HG03439 (cell line): ENCODE measurements around the gene VPS8.
"Not testable (repeated sequence)": the region's sequence is repeated elsewhere in the genome, so short reads cannot be mapped to it uniquely, and the experiment has no call there.

Experiments
- ATAC-seq: cut with Tn5 transposase; IDR thresholded peaks from one replicate; pipeline ENCODE4 v1.9.1; 2021; ENCODE audit warnings: mild to moderate bottlenecking, moderate library complexity; ENCODE audit not compliant: unreplicated experiment

The VPS8 gene

DNA sequence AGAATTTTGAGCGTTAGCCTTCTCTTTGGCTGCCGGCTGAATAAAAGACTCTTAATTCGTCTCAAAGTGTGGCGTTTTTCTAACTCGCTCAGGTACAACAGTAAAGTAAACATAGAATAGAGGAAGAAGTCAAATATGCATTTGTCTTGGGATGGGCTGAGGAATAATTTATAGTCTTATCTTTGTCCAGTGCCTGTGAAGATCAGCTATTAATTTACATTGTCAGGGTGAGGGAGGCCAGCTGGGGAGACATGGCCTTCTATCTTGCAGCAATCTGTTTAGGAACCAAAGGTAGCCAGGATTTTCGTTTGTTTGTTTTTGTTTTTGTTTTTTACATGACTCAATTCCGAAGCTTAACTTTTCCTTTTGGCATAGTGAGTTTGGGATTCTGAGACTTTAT, 100.2 kb downstream of the VPS8 start:
- ATAC-seq: no peak

DNA sequence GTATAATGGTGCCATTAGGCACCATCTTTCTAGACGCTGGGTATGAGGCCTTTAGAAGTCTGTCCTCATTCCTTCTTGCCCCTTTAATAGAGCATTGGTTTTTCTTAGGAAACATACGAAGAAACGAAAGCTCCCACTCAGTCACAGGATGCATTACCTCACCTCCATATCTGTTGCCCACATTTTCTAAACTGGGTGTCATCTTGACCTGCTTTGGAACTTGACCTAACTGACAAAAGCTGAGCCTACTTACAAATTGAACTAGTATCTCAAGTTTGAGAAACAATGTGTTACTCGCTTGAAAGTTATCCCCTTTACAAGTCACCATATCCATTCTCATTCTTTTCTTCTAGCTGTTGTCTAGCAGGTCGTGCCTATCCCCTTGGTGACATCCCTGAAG, 102.7 kb downstream of the VPS8 start:
- ATAC-seq: no peak

DNA sequence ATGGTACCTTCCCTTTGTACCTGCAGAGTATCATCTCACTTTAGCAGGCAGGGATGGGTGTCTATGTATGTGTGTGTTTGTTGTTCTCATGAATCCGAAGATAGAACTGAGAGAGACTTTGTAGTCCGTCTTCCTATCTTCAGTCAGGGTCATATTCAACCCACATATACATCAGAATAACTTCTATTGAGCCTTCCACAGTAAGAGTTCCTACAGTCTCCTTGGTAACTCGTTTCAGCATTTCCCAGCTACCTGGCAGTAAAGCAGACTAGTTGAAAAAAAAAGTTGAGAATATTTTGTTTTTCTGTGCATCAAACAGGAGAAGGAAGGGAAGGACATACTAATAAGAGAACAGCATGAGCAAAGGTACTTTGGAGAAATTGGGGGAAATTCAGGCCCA, 106.8 kb downstream of the VPS8 start:
- ATAC-seq: no peak

DNA sequence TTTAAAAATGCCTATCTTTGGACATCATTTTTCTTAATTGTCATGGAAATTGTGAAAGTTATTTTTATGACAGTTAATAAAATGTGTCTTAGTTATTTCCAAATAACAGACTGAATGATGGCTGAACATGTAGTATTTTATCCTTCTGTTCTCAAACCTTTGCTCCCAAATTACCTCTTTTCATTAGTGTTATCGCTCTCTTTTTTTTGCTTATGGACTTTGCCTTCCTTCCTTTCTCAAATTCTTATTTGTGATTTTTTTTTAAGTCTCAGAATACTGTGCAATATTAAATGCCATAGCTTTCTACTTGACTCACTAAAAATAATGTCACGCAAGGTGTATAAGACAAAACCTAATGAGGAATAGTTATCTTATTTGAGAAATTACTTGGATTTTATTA, 107.7 kb downstream of the VPS8 start:
- ATAC-seq: no peak

DNA sequence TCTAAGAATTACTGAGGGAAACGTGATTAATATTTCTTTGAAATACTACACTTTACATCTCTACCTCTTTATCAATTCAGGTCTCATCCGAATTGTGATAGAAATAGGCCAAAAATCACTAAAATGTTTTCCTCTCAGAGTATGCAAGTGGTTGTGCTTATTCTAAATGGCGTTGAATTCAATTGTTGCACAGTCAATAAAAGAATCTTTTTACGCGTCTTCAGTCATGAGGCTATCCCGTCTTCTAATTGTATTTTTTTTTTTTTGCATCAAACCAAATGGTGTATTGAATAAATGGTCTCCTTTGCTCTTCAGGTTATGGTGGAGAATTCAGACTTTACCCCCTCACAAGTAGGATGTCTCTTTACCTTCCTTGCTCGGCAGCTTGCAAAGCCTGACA, 112.6 kb downstream of the VPS8 start:
- no peak for ATAC-seq

DNA sequence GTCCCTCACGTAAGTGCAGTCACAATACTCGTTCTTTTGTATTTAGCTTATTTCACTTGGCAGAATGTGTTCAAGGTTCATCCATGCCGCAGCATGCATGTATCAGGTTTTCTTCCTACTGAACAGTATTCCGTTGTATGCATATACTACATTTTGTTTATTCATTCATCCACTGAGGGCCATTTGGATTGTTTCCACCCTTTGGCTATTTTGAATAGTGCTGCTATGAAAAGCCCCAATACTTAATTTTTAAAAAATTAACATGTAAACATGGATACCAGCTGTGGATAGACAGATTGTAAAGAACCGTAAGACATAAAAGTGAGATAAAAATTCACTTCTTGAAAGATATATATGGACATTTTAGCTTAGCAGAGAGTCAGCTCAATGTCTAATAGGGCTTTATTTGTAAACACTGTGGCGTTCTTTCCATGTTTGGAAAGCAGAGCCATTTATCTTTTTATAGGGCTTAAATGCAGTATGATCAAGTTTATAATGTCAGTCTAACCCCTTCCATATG, 115.9 kb downstream of the VPS8 start:
- no peak for ATAC-seq

DNA sequence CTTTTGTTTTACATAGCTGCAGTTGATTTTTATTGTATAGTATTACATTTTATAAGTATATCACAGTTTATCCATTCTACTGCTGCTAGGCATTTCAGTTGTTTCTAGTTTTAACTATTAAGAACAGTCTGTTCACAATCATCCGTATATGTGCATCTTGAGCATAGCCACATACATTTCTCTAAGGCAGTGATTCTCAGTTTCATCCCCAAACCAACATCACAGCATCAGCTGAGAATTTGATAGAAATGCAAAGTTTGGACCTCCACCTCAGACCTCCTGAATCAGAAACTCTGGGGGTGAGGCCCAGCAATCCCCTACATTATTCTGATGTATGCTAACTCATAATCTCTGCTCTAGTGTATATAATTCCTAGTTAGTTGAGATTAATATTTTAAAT, 120.8 kb downstream of the VPS8 start:
- no peak for ATAC-seq

DNA sequence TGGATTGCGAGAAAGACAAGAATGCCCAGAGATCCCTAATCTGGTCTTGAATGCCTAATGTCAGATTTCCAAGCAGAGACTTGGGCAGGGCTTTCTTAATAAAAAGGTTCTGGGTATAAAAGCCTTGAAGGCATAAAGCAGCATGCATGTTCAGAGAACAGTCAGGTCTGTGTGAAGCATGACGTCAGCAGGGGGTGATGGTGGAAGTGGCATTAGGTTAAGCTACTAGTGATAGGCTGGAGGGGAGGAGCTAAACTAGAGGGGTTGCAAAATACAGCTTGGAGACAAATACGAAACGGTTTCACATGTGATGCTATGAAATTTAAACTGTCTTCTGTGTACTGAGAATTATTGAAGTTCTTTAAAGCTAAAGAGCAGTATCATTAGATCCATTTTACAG, 125.6 kb downstream of the VPS8 start:
- no peak for ATAC-seq

DNA sequence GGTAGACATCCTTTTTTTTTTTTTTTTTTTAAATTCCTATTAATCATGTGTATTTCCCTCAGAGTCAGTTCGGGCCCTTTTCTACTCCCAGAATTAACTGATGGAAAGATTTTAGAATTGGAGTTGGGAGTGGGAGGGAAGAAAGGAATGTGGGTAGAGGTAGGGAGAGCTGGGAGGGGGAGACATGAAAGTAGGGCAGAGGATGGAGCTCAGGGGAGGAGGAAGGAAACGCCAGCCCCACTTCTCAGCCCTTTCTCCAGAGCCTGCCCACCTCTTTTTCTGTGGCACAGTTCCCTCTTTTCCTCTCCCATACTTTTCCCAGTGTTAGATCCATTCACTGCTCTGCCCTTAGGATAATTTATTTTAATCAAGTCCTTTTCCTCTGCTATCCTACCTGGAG, 129.4 kb downstream of the VPS8 start:
- no peak for ATAC-seq

DNA sequence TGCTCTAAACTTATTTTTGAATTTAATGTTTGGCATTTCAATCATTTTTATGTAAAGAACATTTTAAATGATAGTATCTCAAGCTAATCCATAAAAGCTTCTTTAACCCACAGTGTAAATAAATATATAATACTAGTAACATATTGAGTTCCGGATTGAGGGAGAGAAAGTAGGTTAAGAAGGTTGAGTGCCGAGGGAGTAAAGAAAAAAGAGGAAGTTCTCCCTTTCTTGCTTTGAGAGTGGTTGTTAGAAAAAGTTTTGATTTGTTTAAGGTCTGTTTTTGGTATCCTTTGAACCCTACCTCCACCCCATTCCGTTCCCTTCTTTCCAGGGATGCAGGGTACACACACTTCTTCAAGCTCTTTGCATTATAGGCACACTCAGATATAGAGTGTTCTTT, 130.8 kb downstream of the VPS8 start:
- no peak for ATAC-seq

DNA sequence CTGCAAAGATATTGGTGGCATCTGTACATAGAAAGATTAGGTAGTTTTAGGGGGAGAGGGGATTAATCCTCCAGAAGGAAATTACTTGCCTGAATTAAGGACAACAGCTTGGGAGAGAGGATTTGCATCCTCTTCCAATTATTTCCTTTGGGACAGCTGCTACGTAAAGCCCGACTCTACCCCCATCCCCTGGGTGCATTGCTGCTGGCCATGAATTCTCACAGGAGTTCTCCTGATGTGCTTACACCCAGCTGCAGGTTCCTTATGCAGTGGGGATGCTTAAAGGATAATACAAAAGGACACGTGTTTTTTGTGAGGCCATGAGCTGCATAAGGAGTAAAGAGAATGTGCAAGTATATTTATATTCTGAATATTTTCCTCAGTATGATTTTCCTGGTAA, 132.3 kb downstream of the VPS8 start:
- ATAC-seq: no peak

DNA sequence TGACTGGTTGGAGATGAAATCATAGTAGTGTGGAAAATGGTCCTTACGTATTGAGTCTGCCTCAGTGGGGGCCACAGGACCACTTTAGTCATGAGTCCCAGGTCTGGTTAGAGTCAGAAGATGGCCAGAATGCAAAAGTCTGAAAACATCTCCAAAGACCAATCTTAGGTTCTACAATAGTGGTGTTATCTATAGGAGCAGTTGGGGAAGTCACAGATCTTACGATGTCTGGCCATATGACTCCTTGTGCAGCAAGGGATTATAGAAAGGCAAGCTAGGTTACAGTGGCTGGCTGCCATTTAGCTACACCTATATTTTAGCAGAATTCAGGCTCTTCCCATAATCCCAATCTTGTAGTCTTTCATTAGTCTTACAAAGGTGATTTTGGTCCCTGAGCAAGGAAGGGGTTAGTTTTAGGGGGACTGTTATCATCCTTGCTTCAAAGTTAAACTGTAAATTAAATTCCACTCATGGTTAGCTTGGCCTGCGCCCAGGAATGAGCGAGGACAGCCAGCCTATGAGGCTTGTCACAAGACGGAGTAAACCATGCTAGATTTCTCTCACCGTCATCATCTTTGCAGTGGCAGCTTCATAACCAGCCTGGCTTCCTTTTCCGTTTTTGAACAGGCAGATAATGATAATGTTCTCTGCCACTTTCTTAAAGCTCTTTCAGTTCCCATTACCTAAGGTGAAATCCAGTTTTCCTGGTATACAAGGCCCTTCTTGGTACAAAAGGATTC, 134.1 kb downstream of the VPS8 start:
- no peak for ATAC-seq

DNA sequence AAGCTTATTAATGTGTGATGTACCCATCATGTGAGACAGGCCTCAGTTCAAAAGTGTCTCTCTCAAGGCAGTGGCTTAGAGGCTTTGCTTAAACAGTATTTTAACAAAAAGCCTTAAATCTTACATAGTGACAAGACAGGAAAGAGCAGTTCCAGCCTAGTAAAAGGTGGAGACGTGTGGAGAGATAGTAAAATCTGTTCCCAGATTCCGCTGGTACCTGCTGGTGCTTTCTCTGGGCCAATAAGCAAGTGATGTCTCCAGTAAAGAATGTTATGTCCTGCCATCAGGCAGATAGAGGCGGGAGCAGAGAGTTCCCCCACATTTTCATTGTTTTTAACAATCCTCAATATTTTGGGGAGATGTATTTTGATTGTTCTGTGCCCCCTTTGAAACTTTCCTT, 135.0 kb downstream of the VPS8 start:
- no peak for ATAC-seq

DNA sequence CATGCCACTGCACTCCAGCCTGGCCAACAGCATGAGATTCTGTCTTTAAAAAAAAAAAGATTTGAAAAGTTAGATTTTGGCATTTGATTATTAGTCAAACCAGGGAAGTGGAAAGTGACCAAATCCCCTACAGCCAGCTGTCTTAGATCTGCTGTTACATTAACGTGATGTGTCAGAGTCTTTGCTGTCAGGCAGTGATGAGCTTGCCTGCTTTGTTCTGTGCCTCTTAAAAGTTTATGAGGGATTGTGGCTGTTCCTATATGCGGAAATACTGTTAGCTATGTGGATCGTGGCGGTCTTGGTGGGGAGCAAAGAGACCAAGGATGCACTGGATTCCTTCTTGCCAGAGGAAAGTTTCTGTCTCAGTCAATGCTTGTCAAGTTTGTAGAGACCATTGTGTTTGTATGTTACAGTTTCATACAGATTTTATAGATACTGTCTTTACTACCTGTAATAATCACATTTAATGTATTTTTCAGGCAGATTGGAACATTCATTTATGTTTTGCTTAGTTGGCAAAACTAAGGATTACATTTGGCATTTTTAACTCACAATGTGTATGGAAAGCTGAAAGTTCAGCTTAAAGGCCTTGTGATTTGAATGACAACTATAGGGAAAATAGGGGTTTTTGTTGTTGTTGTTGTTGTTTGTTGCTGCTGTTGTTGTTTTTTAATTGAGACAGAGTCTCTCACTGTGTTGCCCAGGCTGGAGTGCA, 137.4 kb downstream of the VPS8 start:
- no peak for ATAC-seq

DNA sequence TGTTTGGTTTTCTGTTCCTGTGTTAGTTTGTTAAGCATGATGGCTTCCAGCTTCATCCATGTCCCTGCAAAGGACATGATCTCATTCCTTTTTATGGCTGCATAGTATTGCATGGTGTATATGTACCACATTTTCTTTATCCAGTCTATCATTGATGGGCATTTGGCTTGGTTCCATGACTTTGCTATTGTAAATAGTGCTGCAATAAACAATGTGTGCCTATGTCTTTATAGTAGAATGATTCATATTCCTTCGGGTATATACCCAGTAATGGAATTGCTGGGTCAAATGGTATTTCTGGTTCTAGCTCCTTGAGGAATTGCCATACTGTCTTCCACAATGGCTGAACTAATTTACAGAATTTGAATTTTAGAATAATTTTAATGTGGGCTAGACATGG, 138.8 kb downstream of the VPS8 start:
- not testable (repeated sequence) for ATAC-seq

DNA sequence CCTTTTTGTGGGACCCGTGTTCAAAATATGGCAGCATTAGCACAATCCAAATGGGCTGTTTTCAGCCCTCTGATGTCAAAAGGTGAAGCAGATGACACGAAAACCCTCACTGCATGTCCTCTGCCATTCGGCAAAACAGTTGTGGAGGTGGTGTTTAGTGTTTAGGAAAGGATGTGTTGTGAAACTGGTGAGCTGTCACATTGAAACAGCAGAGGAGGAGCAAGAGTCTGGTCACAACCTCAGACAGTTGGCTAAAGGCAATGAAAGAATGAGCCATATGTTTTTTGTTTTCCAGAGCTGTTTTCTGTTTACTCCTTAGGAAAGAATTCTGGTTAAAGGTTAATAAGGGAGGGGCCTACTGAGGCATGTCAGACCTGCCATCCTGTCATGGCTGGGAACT, 140.7 kb downstream of the VPS8 start:
- no peak for ATAC-seq

DNA sequence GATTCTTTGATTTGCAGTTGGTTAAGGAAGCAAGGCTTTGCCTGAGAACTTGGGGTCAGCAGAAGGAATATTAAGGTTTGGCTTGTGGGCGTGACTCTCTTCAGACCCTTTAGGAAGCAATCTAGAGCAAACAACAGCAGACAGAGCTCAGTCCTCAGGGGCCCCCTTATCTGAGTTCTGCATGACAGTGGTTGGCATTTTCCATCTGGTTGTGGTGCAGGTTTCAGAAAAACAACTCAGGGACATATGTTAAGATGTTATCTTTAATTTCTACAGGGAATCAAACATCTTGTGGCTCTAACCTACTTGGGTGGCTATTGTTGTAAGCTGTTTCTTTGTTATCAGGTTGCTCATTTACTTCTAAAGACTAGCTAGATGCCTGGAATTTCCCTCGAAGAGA, 141.4 kb downstream of the VPS8 start:
- ATAC-seq: no peak

DNA sequence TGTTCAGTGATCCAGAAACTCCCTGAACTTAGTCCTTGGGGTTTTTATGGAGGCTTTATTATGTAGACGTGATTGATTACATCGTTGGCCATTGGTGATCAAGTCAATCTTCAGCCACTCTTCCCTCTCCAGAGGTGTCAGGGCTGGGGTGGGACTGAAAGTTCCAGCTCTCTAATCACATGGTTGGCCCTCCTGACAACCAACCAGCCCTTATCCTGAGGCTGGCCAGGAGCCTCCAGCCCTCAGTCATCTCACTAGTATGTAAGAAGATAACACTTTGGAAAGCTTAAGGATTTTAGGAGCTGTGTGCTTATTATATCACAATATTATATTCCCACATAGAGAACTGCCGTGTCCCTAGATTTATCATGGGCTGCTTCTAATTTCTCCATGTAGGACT, 142.3 kb downstream of the VPS8 start:
- ATAC-seq: no peak

DNA sequence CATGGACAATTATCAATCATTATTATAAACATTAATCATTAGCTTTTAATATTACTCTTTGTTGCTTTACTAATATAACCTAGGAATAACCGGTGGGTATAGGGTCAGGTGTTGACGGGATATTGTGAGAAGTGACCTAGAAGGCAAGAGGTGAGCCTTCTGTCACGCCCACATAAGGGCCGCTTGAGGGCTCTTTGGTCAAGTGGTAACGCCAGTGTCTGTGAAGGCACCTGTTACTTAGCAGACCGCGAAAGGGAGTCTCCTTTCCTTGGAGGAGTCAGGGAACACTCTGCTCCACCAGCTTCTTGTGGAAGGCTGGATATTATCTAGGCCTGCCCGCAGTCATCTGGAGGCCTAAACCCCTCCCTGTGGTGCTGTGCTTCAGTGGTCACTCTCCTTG, 142.9 kb downstream of the VPS8 start:
- not testable (repeated sequence) for ATAC-seq

DNA sequence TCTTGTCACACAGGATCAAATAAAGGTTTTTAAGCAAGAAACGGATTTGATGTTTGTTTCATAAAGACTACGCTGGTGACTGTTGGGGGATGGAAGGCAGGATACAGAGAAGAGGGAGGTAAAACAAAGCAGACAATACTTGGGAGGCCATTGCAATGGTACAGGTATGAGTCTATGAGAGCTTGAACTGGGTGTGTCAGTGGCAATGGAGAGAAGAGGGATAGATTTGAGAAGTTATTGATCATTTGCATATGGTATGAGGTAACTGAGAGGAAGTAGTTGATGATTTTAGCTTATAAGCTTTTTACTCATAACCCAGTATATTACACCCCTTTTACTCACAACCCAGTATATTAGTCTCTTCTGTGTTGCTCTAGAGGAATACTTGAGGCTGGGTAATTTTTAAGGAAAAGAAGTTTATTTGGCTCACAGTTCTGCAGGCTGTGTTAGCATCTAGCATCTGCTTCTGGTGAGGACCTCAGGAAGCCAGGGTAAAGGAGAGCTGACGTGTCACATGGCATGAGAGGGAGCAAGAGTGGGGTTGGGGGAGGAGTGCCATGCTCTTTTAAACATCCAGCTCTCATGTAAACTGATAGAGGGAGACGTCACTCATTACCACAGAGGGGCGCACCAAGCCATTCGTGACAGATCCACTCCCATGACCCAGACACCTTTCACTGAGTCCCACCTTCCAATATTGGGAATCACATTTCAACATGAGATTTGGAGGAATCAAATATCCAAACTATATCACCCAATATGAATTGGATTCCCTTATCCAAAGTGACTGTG, 153.9 kb downstream of the VPS8 start:
- no peak for ATAC-seq

DNA sequence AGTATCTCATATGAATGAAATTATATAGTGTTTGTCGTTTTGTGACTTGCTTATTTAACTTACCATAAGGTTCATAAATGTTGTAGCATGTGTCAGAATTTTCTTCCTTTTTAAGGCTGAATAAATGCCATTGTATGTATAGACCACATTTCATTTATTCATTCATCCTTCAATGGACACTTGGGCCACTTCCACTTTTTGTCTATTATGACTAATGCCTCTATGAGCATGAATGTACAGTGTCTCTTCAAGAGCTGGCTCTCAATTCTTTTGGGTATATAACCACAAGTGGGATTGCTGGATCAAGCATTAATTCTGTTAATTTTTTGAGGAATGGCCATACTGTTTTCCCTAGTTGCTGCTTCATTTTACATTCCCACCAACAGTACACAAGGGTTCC, 156.1 kb downstream of the VPS8 start:
- no peak for ATAC-seq

DNA sequence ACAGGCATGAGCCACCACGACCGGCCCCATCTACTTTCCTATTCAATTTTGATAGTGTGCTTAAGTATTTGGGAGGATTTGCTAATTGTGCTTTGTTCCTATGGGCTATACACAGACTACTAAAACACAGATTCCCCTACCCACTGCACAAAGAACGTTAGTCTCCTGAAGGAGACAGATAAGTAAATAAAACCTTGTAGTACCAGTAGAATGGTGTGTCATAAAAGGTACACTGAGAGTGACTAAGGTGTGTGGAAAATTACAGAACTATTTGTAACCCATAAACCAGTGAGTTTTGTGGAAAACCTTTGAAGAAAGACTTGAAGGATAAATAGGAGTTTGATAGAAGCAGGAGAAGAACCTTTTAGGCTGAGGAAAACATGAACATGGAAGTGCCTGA, 158.2 kb downstream of the VPS8 start:
- no peak for ATAC-seq
